ENCODE results near the gene CEBPB. TPM values are rescaled to one million over a fixed set of nuclear protein-coding genes. Genes with fewer than 3 reads are reported as not detected.
"Not testable (repeated sequence)": the region's sequence is repeated elsewhere in the genome, so short reads cannot be mapped to it uniquely, and the experiment has no call there.

CEBPB gene
- total and polyA plus RNA-seq, 2 experiments from 2014 or later = 22.0 to 22.9 TPM

DNA sequence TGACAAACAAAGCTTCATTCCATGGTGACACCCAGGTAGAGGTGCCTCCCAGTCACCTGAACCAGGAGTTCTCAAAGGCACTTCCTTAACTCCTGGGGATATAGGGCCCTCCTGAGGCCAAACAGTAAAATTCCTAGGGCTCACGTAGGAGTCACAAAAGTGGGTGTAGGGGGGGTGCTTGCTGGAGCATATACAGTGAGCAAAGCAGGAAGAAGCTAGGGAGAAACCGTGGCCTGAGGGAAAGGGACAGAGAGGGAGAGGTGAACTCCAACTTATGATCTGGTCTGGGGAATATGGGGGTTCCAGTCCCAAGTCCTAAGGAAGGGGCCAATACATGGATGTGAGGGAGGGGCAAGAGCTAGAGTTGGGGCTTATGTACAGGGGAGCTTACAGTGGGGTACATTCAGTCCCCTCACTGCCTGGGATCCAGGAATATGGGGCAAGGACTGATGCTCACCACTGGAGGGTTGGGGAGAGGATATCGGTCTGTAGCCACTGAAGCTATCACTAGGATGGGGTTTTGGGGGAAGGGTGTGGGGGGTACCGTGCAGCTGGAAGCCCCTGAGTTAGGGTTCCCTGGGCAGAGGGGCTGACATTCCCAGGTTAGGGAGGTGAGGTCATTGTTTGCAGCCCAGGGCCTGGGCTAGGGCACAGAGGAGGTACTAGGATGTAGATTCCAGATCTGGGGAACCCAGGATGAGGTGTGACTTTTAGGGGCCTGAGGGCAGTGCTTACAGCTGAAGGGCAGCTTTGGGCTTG lies 38.1 kb upstream of the CEBPB start:
- TF ChIP-seq, protein P1, sequence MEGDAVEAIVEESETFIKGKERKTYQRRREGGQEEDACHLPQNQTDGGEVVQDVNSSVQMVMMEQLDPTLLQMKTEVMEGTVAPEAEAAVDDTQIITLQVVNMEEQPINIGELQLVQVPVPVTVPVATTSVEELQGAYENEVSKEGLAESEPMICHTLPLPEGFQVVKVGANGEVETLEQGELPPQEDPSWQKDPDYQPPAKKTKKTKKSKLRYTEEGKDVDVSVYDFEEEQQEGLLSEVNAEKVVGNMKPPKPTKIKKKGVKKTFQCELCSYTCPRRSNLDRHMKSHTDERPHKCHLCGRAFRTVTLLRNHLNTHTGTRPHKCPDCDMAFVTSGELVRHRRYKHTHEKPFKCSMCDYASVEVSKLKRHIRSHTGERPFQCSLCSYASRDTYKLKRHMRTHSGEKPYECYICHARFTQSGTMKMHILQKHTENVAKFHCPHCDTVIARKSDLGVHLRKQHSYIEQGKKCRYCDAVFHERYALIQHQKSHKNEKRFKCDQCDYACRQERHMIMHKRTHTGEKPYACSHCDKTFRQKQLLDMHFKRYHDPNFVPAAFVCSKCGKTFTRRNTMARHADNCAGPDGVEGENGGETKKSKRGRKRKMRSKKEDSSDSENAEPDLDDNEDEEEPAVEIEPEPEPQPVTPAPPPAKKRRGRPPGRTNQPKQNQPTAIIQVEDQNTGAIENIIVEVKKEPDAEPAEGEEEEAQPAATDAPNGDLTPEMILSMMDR (IDR thresholded peaks at IDR 0.05; ENCODE audit: low read depth, low read length) = no peak
- DNase-seq (ENCODE audit: low read depth in 1 of 2, low spot score in 1 of 2) = no peak
- Histone ChIP-seq H3K4me1 (ENCODE audit: low read depth) (peaks cover 6% of the 10 kb centered on the region), H3K4me3 (peak overlapping the region; percentile 83), H3K36me3 (no peaks in the 10 kb centered on the region), H3K27me3 (no peaks in the 10 kb centered on the region), H3K27ac (no peak overlapping the region), H3K9me3 (ENCODE audit: low read depth) (no peaks in the 10 kb centered on the region)

DNA sequence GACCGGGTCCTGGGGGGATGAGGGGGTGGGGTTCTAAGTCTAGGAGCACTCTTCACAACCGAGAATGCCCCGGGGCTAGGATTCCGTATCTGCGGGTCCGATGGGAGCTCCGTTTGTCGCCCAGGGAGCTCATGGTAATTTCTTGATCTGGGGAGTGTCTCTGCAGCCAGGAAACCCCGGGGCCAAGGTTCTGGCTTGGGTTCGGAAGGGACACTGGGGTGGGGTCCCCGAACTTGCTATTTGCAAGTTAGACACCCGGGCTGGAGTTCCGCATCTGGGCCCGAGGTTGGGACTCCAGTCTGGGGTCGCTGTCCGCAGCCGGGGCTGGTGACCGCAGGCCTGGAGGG lies 37.5 kb upstream of the CEBPB start:
- DNase-seq (ENCODE audit: low read depth in 1 of 2, low spot score in 1 of 2) = no peak
- Histone ChIP-seq H3K4me1 (ENCODE audit: low read depth) (peaks cover 6% of the 10 kb centered on the region), H3K4me3 (peak overlapping the region; percentile 83), H3K36me3 (no peaks in the 10 kb centered on the region), H3K9me3 (ENCODE audit: low read depth) (no peaks in the 10 kb centered on the region), H3K27me3 (no peaks in the 10 kb centered on the region), H3K27ac (peak overlapping the region; percentile 81)
- TF ChIP-seq, protein P1 (IDR thresholded peaks at IDR 0.05; ENCODE audit: low read depth, low read length) = no peak

DNA sequence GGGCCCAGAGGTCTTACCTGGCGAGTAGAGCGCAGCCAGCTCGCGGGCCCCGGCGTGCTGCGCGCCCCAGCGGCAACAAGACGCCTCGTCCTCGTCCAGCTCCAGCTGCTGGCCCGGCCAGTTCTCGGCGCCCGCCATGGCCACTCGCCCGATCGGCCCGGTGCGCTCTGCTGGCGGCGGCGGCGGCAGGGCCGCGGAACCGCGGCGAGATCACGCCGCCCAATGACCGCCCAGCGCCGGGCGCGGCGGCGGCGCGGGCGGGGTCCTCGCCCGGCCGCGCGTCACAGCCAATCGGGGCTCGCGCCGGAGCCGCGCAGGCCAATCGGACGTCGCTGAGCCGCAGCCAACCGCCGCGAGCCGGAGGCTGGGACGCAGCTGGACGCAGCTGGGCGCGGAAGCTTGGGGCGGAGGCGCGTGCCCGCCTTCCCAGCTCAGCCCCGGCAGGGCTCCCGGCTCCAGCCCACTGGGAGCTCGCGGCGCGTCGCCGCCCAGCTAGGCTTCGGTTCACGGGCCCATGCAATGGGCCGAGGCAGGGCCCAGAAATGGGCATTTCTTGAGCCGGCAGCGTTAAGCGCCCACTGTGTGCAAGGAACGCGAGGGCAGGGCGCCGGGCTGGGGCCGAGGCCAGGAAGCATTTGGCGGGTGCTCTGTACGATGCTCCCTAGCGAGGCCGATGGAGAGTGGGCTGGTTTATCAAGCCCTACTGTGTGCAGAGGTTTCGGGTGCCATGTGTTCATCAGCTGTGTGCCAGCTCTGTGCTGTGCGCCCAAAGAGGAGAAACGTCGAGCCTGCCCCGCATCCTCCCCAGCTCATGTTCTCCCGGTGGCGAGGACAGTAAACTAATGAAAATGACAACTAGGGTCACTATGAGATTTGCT lies 36.9 kb upstream of the CEBPB start, which contains the start of gene PEDS1:
Gene PEDS1, minus strand, starts transcription at position 224 of the 878 bp plus-strand sequence. Its CDS starts 86 bp downstream, at position 138.
- Histone ChIP-seq H3K4me1 (ENCODE audit: low read depth) (peaks cover 6% of the 10 kb centered on the region), H3K9me3 (ENCODE audit: low read depth) (no peaks in the 10 kb centered on the region), H3K27ac (peak within 1 kb of the TSS; percentile 81), H3K27me3 (no peaks in the 10 kb centered on the region), H3K36me3 (no peaks in the 10 kb centered on the region), H3K4me3 (peak within 1 kb of the TSS; percentile 83)
- TF ChIP-seq, protein P1 (IDR thresholded peaks at IDR 0.05; ENCODE audit: low read depth, low read length) = no peak
- DNase-seq (ENCODE audit: low read depth in 1 of 2, low spot score in 1 of 2) = peak; percentile 95

DNA sequence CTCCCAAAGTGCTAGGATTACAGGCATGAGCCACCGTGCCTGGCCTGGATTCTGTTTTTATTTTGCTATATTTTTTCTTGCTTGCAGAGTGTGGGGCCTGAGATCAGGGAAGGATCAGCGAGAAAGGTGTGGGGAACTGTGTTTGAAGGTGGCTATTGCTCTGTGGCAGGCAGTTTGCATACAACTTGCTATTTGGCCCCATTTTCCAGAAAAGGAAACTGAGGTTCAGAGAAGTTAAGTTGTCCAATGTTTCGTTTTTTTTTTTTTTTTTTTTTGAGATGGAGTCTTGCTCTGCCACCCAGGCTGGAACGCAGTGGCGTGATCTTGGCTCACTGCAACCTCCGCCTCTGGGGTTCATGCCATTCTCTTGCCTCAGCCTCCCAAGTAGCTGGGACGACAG lies 29.1 kb upstream of the CEBPB start:
- not testable (repeated sequence) for H3K36me3 ChIP-seq; H3K4me1 ChIP-seq (ENCODE audit: low read depth); H3K27ac ChIP-seq; H3K27me3 ChIP-seq; DNase-seq (ENCODE audit: low read depth in 1 of 2, low spot score in 1 of 2); H3K9me3 ChIP-seq (ENCODE audit: low read depth); H3K4me3 ChIP-seq

DNA sequence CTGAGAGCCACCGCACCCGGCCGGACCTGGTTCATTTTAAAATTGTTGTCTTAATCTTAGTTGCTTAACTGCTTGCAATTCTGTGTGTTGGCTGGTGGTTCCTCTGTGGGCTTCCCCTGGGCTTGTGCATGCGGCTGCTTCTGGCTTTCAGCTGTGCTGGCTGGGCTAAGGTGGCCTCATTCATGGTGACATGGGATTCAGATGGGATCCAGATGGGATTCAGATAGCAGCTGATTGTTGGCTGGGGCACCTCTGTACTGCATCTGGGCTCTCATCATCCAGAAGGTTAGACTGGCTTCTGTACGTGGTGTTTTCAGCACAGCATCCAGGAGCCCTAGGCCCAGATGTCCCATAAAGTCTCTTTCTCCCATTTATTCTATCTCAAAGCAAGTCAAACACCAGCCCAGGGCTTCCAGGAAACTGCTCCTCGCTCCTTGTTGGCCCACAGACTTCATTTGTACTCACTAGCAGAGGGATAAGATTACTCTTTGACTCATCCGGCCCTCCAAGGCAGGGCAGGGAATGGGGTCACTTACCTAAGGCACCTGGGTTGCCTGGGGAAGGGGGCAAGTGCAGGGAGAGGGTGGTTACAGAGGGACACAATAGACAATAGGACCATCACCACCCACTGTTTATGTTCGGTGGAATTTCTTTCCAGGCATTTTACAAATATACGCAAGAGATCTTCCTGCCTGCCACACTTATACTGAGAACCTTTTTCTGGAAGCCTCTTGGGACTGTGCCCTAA lies 26.9 kb upstream of the CEBPB start:
- H3K27ac ChIP-seq = peak overlapping the region; percentile 30
- H3K36me3 ChIP-seq = no peaks in the 10 kb centered on the region
- TF ChIP-seq, protein P1 (IDR thresholded peaks at IDR 0.05; ENCODE audit: low read depth, low read length) = no peak
- no peaks in the 10 kb centered on the region for H3K9me3 ChIP-seq (ENCODE audit: low read depth)
- DNase-seq (ENCODE audit: low read depth in 1 of 2, low spot score in 1 of 2) = peak in 1 of 2 donors; percentile 36
- no peak overlapping the region for H3K4me3 ChIP-seq
- peaks cover 7% of the 10 kb centered on the region for H3K4me1 ChIP-seq (ENCODE audit: low read depth)
- no peaks in the 10 kb centered on the region for H3K27me3 ChIP-seq
